Measurements from ENCODE around the gene MAN1C1.

MAN1C1 gene

GRCh38 chr1:25687221-25688017 lies 70.8 kb downstream of the MAN1C1 start:
- no peaks in the 10 kb centered on the region for H3K4me1 ChIP-seq (ENCODE audit: low read length)
- no peak overlapping the region for H2AFZ ChIP-seq (ENCODE audit: low read depth, low read length)
- H3K9me3 ChIP-seq (ENCODE audit: insufficient read depth, low read length), result no peaks in the 10 kb centered on the region
- H3K27ac ChIP-seq (ENCODE audit: low read length), result no peak overlapping the region
- no peak overlapping the region for H3K4me2 ChIP-seq (ENCODE audit: low read length)
- no peaks in the 10 kb centered on the region for H3K36me3 ChIP-seq (replicated peaks; ENCODE audit: low read depth, low read length)
- no peaks in the 10 kb centered on the region for H3K79me2 ChIP-seq (ENCODE audit: low read length)
- TF ChIP-seq, protein P1, sequence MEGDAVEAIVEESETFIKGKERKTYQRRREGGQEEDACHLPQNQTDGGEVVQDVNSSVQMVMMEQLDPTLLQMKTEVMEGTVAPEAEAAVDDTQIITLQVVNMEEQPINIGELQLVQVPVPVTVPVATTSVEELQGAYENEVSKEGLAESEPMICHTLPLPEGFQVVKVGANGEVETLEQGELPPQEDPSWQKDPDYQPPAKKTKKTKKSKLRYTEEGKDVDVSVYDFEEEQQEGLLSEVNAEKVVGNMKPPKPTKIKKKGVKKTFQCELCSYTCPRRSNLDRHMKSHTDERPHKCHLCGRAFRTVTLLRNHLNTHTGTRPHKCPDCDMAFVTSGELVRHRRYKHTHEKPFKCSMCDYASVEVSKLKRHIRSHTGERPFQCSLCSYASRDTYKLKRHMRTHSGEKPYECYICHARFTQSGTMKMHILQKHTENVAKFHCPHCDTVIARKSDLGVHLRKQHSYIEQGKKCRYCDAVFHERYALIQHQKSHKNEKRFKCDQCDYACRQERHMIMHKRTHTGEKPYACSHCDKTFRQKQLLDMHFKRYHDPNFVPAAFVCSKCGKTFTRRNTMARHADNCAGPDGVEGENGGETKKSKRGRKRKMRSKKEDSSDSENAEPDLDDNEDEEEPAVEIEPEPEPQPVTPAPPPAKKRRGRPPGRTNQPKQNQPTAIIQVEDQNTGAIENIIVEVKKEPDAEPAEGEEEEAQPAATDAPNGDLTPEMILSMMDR (IDR thresholded peaks at IDR 0.05; ENCODE audit: low read depth, low read length), result no peak
- no peak for TF ChIP-seq EZH2phosphoT487 (IDR thresholded peaks at IDR 0.05; ENCODE audit: low read depth)
- no peak overlapping the region for H3K9ac ChIP-seq (ENCODE audit: low read length)
- no peaks in the 10 kb centered on the region for H4K20me1 ChIP-seq (ENCODE audit: insufficient read depth, low read length)
- no peak overlapping the region for H3K4me3 ChIP-seq (ENCODE audit: low read length)
- peaks cover 5% of the 10 kb centered on the region; the same call in 1 of the 2 replicates for H3K27me3 ChIP-seq (ENCODE audit: low read depth, low read length)

GRCh38 chr1:25688390-25689119 lies 72.0 kb downstream of the MAN1C1 start:
- no peaks in the 10 kb centered on the region for H4K20me1 ChIP-seq (ENCODE audit: insufficient read depth, low read length)
- H3K4me1 ChIP-seq (ENCODE audit: low read length), result no peaks in the 10 kb centered on the region
- H3K9me3 ChIP-seq (ENCODE audit: insufficient read depth, low read length), result no peaks in the 10 kb centered on the region
- no peaks in the 10 kb centered on the region for H3K27me3 ChIP-seq (ENCODE audit: low read depth, low read length)
- no peak overlapping the region for H3K9ac ChIP-seq (ENCODE audit: low read length)
- H3K79me2 ChIP-seq (ENCODE audit: low read length), result no peaks in the 10 kb centered on the region
- no peak overlapping the region for H3K4me3 ChIP-seq (ENCODE audit: low read length)
- H2AFZ ChIP-seq (ENCODE audit: low read depth, low read length), result no peak overlapping the region
- no peaks in the 10 kb centered on the region for H3K36me3 ChIP-seq (replicated peaks; ENCODE audit: low read depth, low read length)
- no peak overlapping the region for H3K27ac ChIP-seq (ENCODE audit: low read length)
- TF ChIP-seq EZH2phosphoT487 (IDR thresholded peaks at IDR 0.05; ENCODE audit: low read depth), result no peak
- TF ChIP-seq, protein P1 (IDR thresholded peaks at IDR 0.05; ENCODE audit: low read depth, low read length), result no peak
- H3K4me2 ChIP-seq (ENCODE audit: low read length), result no peak overlapping the region

DNA sequence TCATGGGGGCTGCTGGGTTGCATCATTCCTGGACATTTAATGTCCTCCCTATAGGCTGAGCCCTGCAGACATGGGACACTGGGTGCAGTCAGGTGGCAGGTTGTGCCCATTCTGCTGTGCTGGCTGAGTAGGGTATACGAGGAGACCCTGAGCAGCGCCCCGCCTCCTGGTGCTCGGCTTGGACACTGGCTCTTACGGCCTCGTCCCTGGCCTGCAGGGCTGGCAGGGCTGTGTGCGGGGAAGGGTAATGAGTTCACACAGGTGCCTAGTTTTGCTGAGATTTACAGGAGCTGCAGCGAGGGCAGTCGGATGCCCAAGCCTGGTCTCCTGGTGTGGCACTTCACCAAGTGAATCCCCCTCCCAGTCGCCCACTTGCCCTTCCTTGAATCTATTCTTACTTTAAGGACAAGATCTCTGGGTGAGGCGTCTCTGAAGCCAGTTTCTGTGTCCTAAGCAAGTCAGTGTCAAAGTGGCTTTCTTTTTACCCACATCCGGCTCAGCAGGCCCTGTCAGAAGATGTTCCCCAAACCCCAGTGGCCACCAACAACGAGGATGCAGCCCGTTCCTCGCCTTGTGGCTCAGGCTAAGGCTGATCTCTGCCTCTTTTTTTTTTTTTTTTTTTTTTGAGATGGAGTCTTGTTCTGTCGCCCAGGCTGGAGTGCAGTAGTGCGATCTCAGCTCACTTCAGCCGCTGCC lies 73.2 kb downstream of the MAN1C1 start:
- TF ChIP-seq EZH2phosphoT487 (IDR thresholded peaks at IDR 0.05; ENCODE audit: low read depth), result no peak
- TF ChIP-seq, protein P1 (IDR thresholded peaks at IDR 0.05; ENCODE audit: low read depth, low read length), result no peak
- H3K27me3 ChIP-seq (ENCODE audit: low read depth, low read length), result no peaks in the 10 kb centered on the region
- no peak overlapping the region for H3K4me2 ChIP-seq (ENCODE audit: low read length)

More for the DNA sequence above, 73.2 kb downstream of the MAN1C1 start:
- Histone ChIP-seq H3K9me3 (ENCODE audit: insufficient read depth, low read length) (no peaks in the 10 kb centered on the region), H3K4me3 (ENCODE audit: low read length) (no peak overlapping the region), H3K27ac (ENCODE audit: low read length) (no peak overlapping the region), H3K9ac (ENCODE audit: low read length) (no peak overlapping the region), H3K4me1 (ENCODE audit: low read length) (no peaks in the 10 kb centered on the region), H3K79me2 (ENCODE audit: low read length) (no peaks in the 10 kb centered on the region), H2AFZ (ENCODE audit: low read depth, low read length) (no peak overlapping the region), H3K36me3 (replicated peaks; ENCODE audit: low read depth, low read length) (no peaks in the 10 kb centered on the region), H4K20me1 (ENCODE audit: insufficient read depth, low read length) (no peaks in the 10 kb centered on the region)

Measured in OCI-LY3 (cell line).